GM18519 (cell line): ENCODE data around the gene AGO4.
"Not testable (repeated sequence)": the region's sequence is repeated elsewhere in the genome, so short reads cannot be mapped to it uniquely, and the experiment has no call there.

Experiments
- ATAC-seq: cut with Tn5 transposase; IDR thresholded peaks from one replicate; pipeline ENCODE4 v1.9.1; 2021; ENCODE audit warnings: mild to moderate bottlenecking, moderate library complexity; ENCODE audit not compliant: unreplicated experiment, low FRiP score

Gene AGO4

GRCh38 chr1:35807614-35808449 is at the start of gene AGO4:
Gene AGO4 (plus strand): TSS chr1:35808016. CDS start chr1:35808417, 401 bp downstream.
- no peak for ATAC-seq

DNA sequence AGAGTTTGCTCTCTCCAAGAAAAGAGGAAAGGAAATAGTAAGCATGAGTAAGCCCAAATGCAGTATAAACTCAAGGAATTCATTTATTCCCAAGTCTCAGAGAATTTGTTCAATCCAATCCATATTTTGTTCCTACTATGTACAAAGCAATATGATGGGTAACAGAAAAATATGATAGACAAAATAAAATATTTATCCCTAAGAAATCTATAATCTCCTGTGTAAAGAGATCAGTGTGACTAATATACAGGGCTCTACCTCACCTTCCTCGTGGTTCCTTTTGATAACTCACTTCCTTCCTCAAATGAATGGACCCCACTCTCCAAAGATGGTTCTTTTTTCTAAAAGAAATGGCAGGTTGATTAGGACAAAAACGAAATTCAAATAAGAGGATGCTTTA is 45.7 kb upstream of the AGO4 start:
- ATAC-seq: no peak

DNA sequence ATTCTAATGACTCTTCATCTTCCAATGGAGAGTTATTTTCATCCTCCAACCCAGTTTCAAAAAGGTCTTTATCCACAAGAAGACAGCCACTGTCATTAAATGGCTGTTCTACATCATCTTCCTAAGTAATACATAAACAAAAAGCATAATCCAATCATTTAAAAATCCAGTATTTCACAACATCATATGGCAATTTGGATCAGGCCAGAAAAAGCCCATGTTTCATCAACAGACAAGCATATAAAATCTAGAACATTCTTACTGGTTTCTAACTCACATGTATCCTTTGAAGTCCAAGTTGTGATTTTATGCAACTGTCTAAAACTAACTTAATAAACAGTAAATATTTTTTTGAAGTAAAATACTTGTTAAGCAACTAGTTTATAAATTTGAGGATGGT is 44.6 kb upstream of the AGO4 start:
- ATAC-seq: no peak

- ATAC-seq: no peak
Observed at GRCh38 chr1:35764283-35764682, 43.5 kb upstream of the AGO4 start.

DNA sequence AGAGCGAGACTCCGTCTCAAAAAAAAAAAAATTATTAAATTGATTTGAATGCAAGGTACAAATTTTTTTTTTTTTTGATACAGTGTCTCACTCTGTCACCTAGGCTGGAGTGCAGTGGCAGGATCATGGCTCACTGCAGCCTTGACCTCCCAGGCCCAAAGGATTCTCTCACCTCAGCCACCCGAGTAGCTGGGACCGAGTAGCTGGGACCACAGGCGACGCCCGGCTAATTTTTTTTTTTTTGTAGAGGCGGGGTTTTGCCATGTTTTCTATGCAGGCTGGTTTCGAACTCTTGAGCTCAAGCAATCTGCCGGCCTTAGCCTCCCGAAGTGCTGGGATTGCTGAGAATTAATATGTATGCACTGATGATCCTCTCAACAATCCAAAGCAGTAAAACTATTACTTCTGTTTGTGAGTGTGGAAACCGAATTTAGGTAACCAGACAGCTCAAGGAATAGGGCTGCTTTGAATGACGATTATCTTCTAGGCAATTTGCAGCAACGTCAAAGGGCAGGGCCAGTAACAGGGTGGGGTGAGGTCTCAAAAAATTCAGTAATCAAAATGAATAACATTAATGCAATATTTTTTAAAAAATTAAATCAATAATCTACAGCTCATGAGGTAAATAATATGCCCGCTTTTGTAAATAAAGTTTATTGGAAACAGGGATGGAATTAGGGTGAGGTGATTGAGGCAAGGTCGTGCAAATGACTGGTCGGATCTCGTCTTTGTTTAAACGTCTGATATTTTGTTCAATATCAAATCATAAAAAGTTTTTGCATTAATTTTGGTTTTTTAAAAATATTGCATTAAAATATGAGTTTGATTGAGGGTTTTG is 39.2 kb upstream of the AGO4 start:
- ATAC-seq: no peak

GRCh38 chr1:35769188-35769758 is 38.5 kb upstream of the AGO4 start:
- peak; percentile 50 for ATAC-seq

GRCh38 chr1:35773711-35774110 is 34.1 kb upstream of the AGO4 start:
- no peak for ATAC-seq

- not testable (repeated sequence) for ATAC-seq
Observed at GRCh38 chr1:35776172-35776571, 31.6 kb upstream of the AGO4 start.

DNA sequence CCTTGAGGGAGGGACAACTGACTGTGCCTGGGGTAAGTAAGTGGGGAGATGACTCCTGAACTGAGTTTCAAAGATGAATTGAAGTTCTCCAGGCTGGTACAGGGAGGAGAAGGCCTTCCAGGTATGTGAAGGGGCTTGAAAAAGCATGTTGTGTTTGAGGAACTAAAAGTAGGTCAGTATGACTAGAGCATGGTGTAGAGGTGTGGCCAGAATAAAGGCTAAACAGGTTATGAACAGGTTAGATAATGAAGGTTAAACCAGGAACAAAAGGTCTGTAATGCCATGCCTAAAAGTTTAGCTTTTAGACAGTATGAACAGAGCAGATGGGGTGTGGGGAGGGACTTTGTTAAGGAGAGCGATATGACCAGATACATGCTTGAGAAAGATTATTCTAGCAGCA is 30.7 kb upstream of the AGO4 start:
- no peak for ATAC-seq

DNA sequence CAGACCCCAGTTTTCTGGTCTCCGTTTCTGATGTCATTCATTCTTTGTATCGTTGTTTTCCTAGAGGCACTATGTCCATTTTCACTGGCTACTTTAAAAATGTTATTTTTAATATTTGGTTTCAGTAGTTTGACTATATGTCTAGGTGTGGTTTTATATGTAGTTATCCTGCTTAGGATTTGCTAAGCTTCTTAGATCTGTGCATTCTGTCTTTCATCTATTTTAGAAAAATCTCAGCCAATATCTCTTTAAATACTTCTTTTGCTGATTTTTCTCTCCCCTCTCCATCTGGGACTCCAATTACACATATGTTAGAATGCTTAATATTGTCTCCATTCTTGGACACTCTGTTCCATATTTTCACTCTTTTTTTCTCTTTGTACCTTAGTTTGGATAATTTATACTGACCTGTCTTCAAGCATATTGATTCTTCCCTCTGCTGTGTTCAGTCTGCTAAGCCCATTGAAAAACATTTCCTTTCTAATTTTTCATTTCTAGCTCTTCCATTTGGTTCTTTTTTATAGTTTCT is 24.7 kb upstream of the AGO4 start:
- ATAC-seq: no peak

DNA sequence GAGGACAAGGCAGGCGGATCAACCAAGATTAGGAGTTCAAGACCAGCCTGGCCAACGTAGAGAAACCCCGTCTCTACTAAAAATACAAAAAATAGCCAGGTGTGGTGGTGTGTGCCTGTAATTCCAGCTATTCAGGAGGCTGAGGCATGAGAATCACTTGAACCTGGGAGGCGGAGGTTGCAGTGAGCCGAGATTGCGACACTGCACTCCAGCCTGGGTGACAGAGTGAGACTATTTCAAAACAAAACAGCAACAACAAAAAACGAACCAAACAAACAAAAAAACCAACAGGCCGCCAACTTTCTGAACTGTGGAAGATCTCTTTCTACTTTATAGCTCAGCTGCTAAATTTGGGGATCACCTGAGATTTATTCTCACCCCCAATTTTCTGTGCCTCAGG is 23.5 kb upstream of the AGO4 start:
- not testable (repeated sequence) for ATAC-seq

DNA sequence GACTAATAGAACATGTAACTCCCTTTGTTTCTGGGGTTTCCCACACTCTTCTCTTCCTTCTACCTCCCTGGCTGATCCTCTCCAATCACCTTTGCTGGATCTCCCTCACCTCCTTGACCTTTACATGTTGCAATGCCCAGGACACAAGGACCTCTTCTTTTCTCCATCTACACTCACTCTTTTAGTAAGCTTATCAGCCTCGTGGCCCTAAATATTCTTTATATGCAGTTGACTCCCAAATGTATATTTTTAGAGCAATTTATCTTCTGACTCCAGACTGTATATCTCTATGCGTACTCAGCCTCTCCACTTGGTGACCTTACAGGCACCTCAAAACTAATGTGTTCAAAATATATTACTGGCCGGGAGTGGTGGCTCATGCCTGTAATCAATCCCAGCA is 19.7 kb upstream of the AGO4 start:
- ATAC-seq: no peak

DNA sequence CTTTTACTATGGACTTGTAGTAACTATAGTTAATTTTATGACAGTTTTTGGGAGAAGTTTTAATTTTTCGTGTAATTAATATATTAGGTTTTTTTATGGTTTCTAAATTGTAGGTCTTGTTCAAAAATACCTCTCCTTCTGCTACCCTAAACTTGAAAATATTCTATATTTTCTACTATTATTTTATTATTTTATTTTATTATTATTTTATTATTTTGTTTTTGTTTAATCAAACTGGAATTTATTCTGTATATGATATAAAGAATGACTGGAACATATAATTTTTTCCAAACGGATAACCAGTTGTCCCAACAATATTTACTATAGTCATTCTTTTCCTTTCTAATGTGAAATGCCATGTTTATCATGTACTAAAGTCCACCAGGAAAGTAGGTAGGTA is 17.1 kb upstream of the AGO4 start:
- ATAC-seq: no peak

DNA sequence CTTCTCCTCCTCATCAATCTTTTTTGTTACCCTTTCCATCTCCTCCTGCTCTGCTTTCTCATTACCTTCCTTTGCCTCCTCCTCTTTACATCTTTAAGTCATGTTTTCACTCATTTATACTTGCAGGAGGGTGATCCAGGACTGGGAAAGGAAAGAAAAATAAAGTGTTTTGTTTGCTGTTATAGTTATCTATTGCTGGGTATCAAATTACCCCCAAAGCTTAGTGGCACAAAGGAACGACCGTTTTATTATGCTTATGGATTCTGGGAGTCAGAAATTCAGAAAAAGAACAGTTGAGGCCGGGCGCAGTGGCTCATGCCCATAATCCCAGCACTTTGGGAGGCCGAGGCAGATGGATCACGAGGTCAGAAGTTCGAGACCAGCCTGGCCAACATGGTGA is 12.5 kb upstream of the AGO4 start:
- no peak for ATAC-seq

DNA sequence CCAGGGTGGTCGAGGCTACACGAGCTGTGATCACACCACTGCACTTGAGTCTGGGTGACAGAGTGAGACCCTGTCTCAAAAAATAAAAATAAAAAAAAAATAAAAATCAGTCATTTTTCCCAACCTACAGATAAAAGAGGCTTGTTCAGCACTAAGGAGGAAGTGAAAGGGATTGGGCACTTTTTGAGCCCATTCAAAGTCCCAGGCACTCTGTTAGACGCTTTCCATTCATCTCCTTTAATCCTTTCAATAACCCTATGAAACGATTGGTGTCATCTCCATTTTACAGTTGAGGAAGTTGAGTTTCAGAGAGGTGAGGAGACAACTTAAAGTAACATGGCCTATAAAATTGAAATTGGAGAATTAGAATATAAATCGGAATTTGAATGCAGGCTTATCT is 10.4 kb upstream of the AGO4 start:
- no peak for ATAC-seq

- ATAC-seq: not testable (repeated sequence)
Observed at GRCh38 chr1:35798019-35798418, 9.8 kb upstream of the AGO4 start.

GRCh38 chr1:35800167-35800887 is 7.5 kb upstream of the AGO4 start:
- not testable (repeated sequence) for ATAC-seq

GRCh38 chr1:35808450-35809113 is 766 bp downstream of the AGO4 start:
- ATAC-seq: no peak

GRCh38 chr1:35809114-35810095 is 1.6 kb downstream of the AGO4 start:
- no peak for ATAC-seq
